Liver (tissue), 9 donors: ENCODE data around the gene POLR3G. TPM values are rescaled to one million over a fixed set of nuclear protein-coding genes. Genes with fewer than 3 reads are reported as not detected.

ENCODE experiments used
- DNase-seq: peaks from one replicate; pipeline ENCODE4 v3.0.0-alpha.2; 2017; ENCODE audit warnings: low spot score
- H3K27ac ChIP-seq, 2 donors: one replicate each; pipeline ENCODE4 v1.7.0; 2013; ENCODE audit warnings: inconsistent platforms in 2 of 2, low read length in 2 of 2, control low read depth in 1 of 2, low read depth in 1 of 2, mild to moderate bottlenecking in 1 of 2
- H3K27me3 ChIP-seq, 4 donors: one replicate each; pipeline versions ENCODE4 v1.6.1 to v1.7.0; 2013; ENCODE audit warnings: low read length in 3 of 4, inconsistent platforms in 1 of 4, mild to moderate bottlenecking in 1 of 4, moderate library complexity in 1 of 4; ENCODE audit not compliant: control insufficient read depth in 4 of 4, insufficient read depth in 4 of 4
- H3K36me3 ChIP-seq, 4 donors: one replicate each; pipeline versions ENCODE4 v1.6.1 to v1.7.0; 2013; ENCODE audit warnings: low read length in 3 of 4, mild to moderate bottlenecking in 3 of 4, low read depth in 1 of 4, moderate library complexity in 1 of 4; ENCODE audit not compliant: control insufficient read depth in 4 of 4, insufficient read depth in 3 of 4
- H3K4me1 ChIP-seq, 4 donors: one replicate each; pipeline versions ENCODE4 v1.6.1 to v1.7.0; 2013; ENCODE audit warnings: low read length in 3 of 4, mild to moderate bottlenecking in 3 of 4, moderate library complexity in 1 of 4; ENCODE audit not compliant: control insufficient read depth in 4 of 4, insufficient read depth in 4 of 4
- H3K4me3 ChIP-seq, 3 donors: one replicate each; pipeline versions ENCODE4 v1.6.1 to v1.7.0; 2013; ENCODE audit warnings: low read length in 3 of 3, control low read depth in 1 of 3, low read depth in 1 of 3, mild to moderate bottlenecking in 1 of 3
- H3K9ac ChIP-seq, 2 donors: one replicate each; pipeline ENCODE4 v1.7.0; 2013; ENCODE audit warnings: low read length in 2 of 2, mild to moderate bottlenecking in 2 of 2, moderate library complexity in 2 of 2, control low read depth in 1 of 2, low read depth in 1 of 2
- H3K9me3 ChIP-seq, 4 donors: one replicate each; pipeline versions ENCODE4 v1.6.1 to v1.7.0; 2013; ENCODE audit warnings: low read length in 3 of 4; ENCODE audit not compliant: control insufficient read depth in 4 of 4
- ATF3 ChIP-seq: IDR thresholded peaks from 2 replicates; pipeline ENCODE4 v1.6.1; 2016; ENCODE audit warnings: antibody characterized with exemption
- CTCF ChIP-seq: fragments of 150-350 bp; IDR thresholded peaks from 2 replicates; pipeline ENCODE4 v1.5.1; 2017; ENCODE audit warnings: improper control_type of control experiment, low read depth, low read length; ENCODE audit not compliant: missing input control
- EGR1 ChIP-seq, 2 donors: IDR thresholded peaks; 2 replicates each; pipeline ENCODE4 v1.6.1; 2016 to 2018; ENCODE audit warnings: antibody characterized with exemption in 2 of 2, low read depth in 2 of 2
- FOXA1 ChIP-seq: IDR thresholded peaks from 2 replicates; pipeline ENCODE4 v1.6.1; 2016; ENCODE audit warnings: antibody characterized with exemption
- FOXA2 ChIP-seq: IDR thresholded peaks from 2 replicates; pipeline ENCODE4 v1.6.1; 2016; ENCODE audit warnings: antibody characterized with exemption
- HNF4A ChIP-seq, 2 donors: conservative IDR thresholded peaks; 2 replicates each; pipeline ENCODE4 v1.6.1; 2016; ENCODE audit warnings: antibody characterized with exemption in 2 of 2, mild to moderate bottlenecking in 2 of 2
- HNF4G ChIP-seq: IDR thresholded peaks from 2 replicates; pipeline ENCODE4 v1.6.1; 2016; ENCODE audit warnings: antibody characterized with exemption
- JUND ChIP-seq, 2 donors: IDR thresholded peaks; 2 replicates each; pipeline ENCODE4 v1.6.1; 2016; ENCODE audit warnings: antibody characterized with exemption in 2 of 2
- MAX ChIP-seq: IDR thresholded peaks from 2 replicates; pipeline ENCODE4 v1.6.1; 2016; ENCODE audit warnings: antibody characterized with exemption
- NR2F2 ChIP-seq: IDR thresholded peaks from 2 replicates; pipeline ENCODE4 v1.6.1; 2016; ENCODE audit warnings: antibody characterized with exemption
- RAD21 ChIP-seq, 2 donors: IDR thresholded peaks; 2 replicates each; pipeline ENCODE4 v1.6.1; 2016; ENCODE audit warnings: antibody characterized with exemption in 2 of 2, mild to moderate bottlenecking in 2 of 2
- REST ChIP-seq: IDR thresholded peaks from 2 replicates; pipeline ENCODE4 v1.6.1; 2016; ENCODE audit warnings: antibody characterized with exemption, mild to moderate bottlenecking
- RXRA ChIP-seq, 2 donors: IDR thresholded peaks; 2 replicates each; pipeline ENCODE4 v1.6.1; 2017 to 2018; ENCODE audit warnings: antibody characterized with exemption in 2 of 2, mild to moderate bottlenecking in 1 of 2
- SP1 ChIP-seq: IDR thresholded peaks from 2 replicates; pipeline ENCODE4 v1.6.1; 2018; ENCODE audit warnings: antibody characterized with exemption, mild to moderate bottlenecking
- TAF1 ChIP-seq: conservative IDR thresholded peaks from 2 replicates; pipeline ENCODE4 v1.6.1; 2016; ENCODE audit warnings: antibody characterized with exemption, mild to moderate bottlenecking
- YY1 ChIP-seq: IDR thresholded peaks from 2 replicates; pipeline ENCODE4 v1.6.1; 2016; ENCODE audit warnings: antibody characterized with exemption, mild to moderate bottlenecking
- ZBTB33 ChIP-seq: IDR thresholded peaks from 2 replicates; pipeline ENCODE4 v1.6.1; 2016; ENCODE audit warnings: antibody characterized with exemption
- WGBS: extraction: QIAGEN DNeasy Blood & Tissue Kit; methylation state at CpG from one replicate; pipeline ENCODE4 v1.1.7; 2013; 5-methylcytosine and 5-hydroxymethylcytosine counted together
- polyA plus RNA-seq, 2 donors: library from polyadenylated mRNA; stranded (reverse) in 1 of 2; unstranded in 1 of 2; fragments of 200-250 nt in 1 of 2; fragments of >200 nt in 1 of 2; fragmentation: Nextera tagmentation in 1 of 2; extraction: Ambion mirVana in 1 of 2; gene quantifications; one replicate each; pipeline versions ENCODE4 v1.2.1 to v1.2.3, GENCODE V29; 2013 to 2015
- total RNA-seq, 2 donors: library from RNA; depleted of rRNA; stranded (reverse); fragments of >200 nt; gene quantifications; one replicate each; pipeline ENCODE4 v1.2.3, GENCODE V29; 2014
- donor health status: healthy.
- donor health status: healthy.
- donor health status: healthy.
- donor health status: healthy.
- donor health status: healthy.

Gene POLR3G
- total and polyA plus RNA-seq, 4 donors, result 0.75 to 2.8 (median 1.2) TPM

GRCh38 chr5:90549223-90549622 lies 74.6 kb downstream of the POLR3G start:
- no peaks in the 10 kb centered on the region for H3K4me1 ChIP-seq
- H3K27me3 ChIP-seq, result peaks cover 0 to 7% (median under 1%) of the 10 kb centered on the region in 4 donors
- H3K36me3 ChIP-seq, result no peaks in the 10 kb centered on the region
- no peak overlapping the region for H3K4me3 ChIP-seq
- no peak for DNase-seq
- no peak overlapping the region for H3K9ac ChIP-seq
- TF ChIP-seq REST (no peak), YY1 (no peak), RXRA (IDR thresholded peaks at IDR 0.05) (no peak), NR2F2 (no peak), HNF4A (conservative IDR thresholded peaks at IDR 0.05) (no peak), EGR1 (IDR thresholded peaks at IDR 0.05; ENCODE audit: low read depth in 2 of 2) (no peak), HNF4G (no peak), FOXA2 (no peak), CTCF (no peak), RAD21 (IDR thresholded peaks at IDR 0.05) (no peak), MAX (no peak), TAF1 (no peak), ATF3 (no peak)
- H3K9me3 ChIP-seq, result no peaks in the 10 kb centered on the region
- no peak overlapping the region for H3K27ac ChIP-seq

- Histone ChIP-seq H3K27me3 (peaks cover 0 to 7% (median under 1%) of the 10 kb centered on the region in 4 donors), H3K9me3 (peaks cover 0 to 3% (median 0%) of the 10 kb centered on the region in 4 donors), H3K27ac (no peak overlapping the region), H3K36me3 (no peaks in the 10 kb centered on the region), H3K4me3 (no peak overlapping the region), H3K9ac (no peak overlapping the region), H3K4me1 (no peaks in the 10 kb centered on the region)
- no peak for DNase-seq
- 76% methylated on average over 2 of the region's 2 CpGs for WGBS
- TF ChIP-seq MAX, result no peak
- TF ChIP-seq NR2F2, result no peak
- no peak for TF ChIP-seq FOXA1
- TF ChIP-seq FOXA2, result no peak
- no peak for TF ChIP-seq SP1
- no peak for TF ChIP-seq HNF4G
- no peak for TF ChIP-seq ATF3
- no peak for TF ChIP-seq EGR1 (IDR thresholded peaks at IDR 0.05; ENCODE audit: low read depth in 2 of 2)
- no peak for TF ChIP-seq JUND (IDR thresholded peaks at IDR 0.05)
- TF ChIP-seq CTCF, result no peak
- no peak for TF ChIP-seq RAD21 (IDR thresholded peaks at IDR 0.05)
- no peak for TF ChIP-seq RXRA (IDR thresholded peaks at IDR 0.05)
- TF ChIP-seq HNF4A (conservative IDR thresholded peaks at IDR 0.05), result no peak
- TF ChIP-seq ZBTB33, result no peak
These were observed 75.1 kb downstream of the POLR3G start for GRCh38 chr5:90549729-90550275.
